Neural progenitor cell (in vitro differentiated cells): ENCODE data around the gene ESR2. TPM values are rescaled to one million over a fixed set of nuclear protein-coding genes. Genes with fewer than 3 reads are reported as not detected.

Experiments
- DNase-seq: peaks from one replicate; pipeline ENCODE4 v3.0.0-alpha.2; 2016; ENCODE audit warnings: low spot score
- H2AFZ ChIP-seq: fragments of 200-600 bp; sonication (generic); replicated peaks from 2 replicates; pipeline ENCODE4 v1.6.1; 2016; ENCODE audit warnings: antibody characterized with exemption
- H3F3A ChIP-seq: fragments of 200-600 bp; sonication (generic); 2 replicates; pipeline ENCODE4 v1.6.1; 2016; ENCODE audit warnings: antibody characterized with exemption, low read depth
- H3K27ac ChIP-seq: fragments of 200-600 bp; sonication (generic); 2 replicates; pipeline ENCODE4 v1.5.1; 2016; ENCODE audit warnings: mild to moderate bottlenecking
- H3K27me3 ChIP-seq: fragments of 200-600 bp; sonication (generic); 2 replicates; pipeline ENCODE4 v1.6.1; 2016; ENCODE audit warnings: mild to moderate bottlenecking, moderate library complexity
- H3K36me3 ChIP-seq: fragments of 200-600 bp; sonication (generic); 2 replicates; pipeline ENCODE4 v1.5.1; 2016
- H3K4me1 ChIP-seq: fragments of 200-600 bp; sonication (generic); 2 replicates; pipeline ENCODE4 v1.6.1; 2016; ENCODE audit warnings: mixed run types
- H3K4me2 ChIP-seq: fragments of 200-600 bp; sonication (generic); 2 replicates; pipeline ENCODE4 v1.6.1; 2016
- H3K4me3 ChIP-seq: fragments of 200-600 bp; sonication (generic); 2 replicates; pipeline ENCODE4 v1.5.1; 2016
- H3K79me2 ChIP-seq: fragments of 200-600 bp; sonication (generic); 2 replicates; pipeline ENCODE4 v1.6.1; 2016; ENCODE audit warnings: low read depth
- H3K9ac ChIP-seq: fragments of 200-600 bp; sonication (generic); 2 replicates; pipeline ENCODE4 v1.6.1; 2016
- H3K9me3 ChIP-seq: fragments of 200-600 bp; sonication (generic); 2 replicates; pipeline ENCODE4 v1.5.1; 2016; ENCODE audit warnings: low read depth
- H4K20me1 ChIP-seq: fragments of 200-600 bp; sonication (generic); 2 replicates; pipeline ENCODE4 v1.6.1; 2016; ENCODE audit warnings: low read depth
- H3K27ac Mint-ChIP-seq: 3 replicates; pipeline ENCODE4 v1.8.0; 2021; ENCODE audit warnings: mixed read lengths
- H3K27me3 Mint-ChIP-seq: 2 replicates; pipeline ENCODE4 v1.8.0; 2022; ENCODE audit warnings: low read depth, mild to moderate bottlenecking, inconsistent platforms, moderate library complexity, mixed read lengths; ENCODE audit not compliant: insufficient read depth
- H3K36me3 Mint-ChIP-seq: 3 replicates; pipeline ENCODE4 v1.8.0; 2021; ENCODE audit warnings: mixed read lengths
- H3K4me1 Mint-ChIP-seq: 3 replicates; pipeline ENCODE4 v1.8.0; 2021; ENCODE audit warnings: mixed read lengths
- H3K4me3 Mint-ChIP-seq: 3 replicates; pipeline ENCODE4 v1.8.0; 2021; ENCODE audit warnings: mild to moderate bottlenecking, moderate library complexity, mixed read lengths
- H3K9me3 Mint-ChIP-seq: 3 replicates; pipeline ENCODE4 v1.8.0; 2020; ENCODE audit warnings: mixed read lengths
- CTCF ChIP-seq: fragments of 200-600 bp; sonication (generic); IDR thresholded peaks from 2 replicates; pipeline ENCODE4 v1.5.1; 2017; ENCODE audit warnings: antibody characterized with exemption, mild to moderate bottlenecking
- EZH2 ChIP-seq: fragments of 200-600 bp; sonication (generic); IDR thresholded peaks from 2 replicates; pipeline ENCODE4 v1.6.1; 2017; ENCODE audit warnings: antibody characterized with exemption, mild to moderate bottlenecking, moderate library complexity
- EZH2phosphoT487 ChIP-seq: fragments of 200-600 bp; sonication (generic); IDR thresholded peaks from 2 replicates; pipeline ENCODE4 v1.6.1; 2017; ENCODE audit warnings: antibody characterized with exemption
- total RNA-seq: library from RNA; depleted of rRNA; stranded (reverse); fragments of >200 nt; gene quantifications from 2 replicates; pipeline ENCODE4 v1.2.3, GENCODE V29; 2015; ENCODE audit warnings: low replicate concordance

Gene ESR2
- total RNA-seq, 1 donor from 2014 or later = 0.21 TPM

GRCh38 chr14:64081174-64081746, 212.9 kb downstream of the ESR2 start:
- H3K36me3 ChIP-seq = peaks cover 14% of the 10 kb centered on the region
- Mint-ChIP-seq H3K27ac (no peak overlapping the region), H3K4me3 (no peak overlapping the region), H3K9me3 (no peaks in the 10 kb centered on the region), H3K4me1 (peaks cover 4% of the 10 kb centered on the region), H3K27me3 (peaks cover 2% of the 10 kb centered on the region), H3K36me3 (peaks cover 30% of the 10 kb centered on the region)
- no peak for DNase-seq
- H4K20me1 ChIP-seq = no peaks in the 10 kb centered on the region
- H3K79me2 ChIP-seq = no peaks in the 10 kb centered on the region
- no peaks in the 10 kb centered on the region for H3F3A ChIP-seq
- H3K4me3 ChIP-seq = no peak overlapping the region
- H3K4me2 ChIP-seq = no peak overlapping the region
- TF ChIP-seq EZH2 = no peak
- no peak for TF ChIP-seq EZH2phosphoT487
- no peak for TF ChIP-seq CTCF
- no peaks in the 10 kb centered on the region for H3K4me1 ChIP-seq
- no peak overlapping the region for H3K9ac ChIP-seq
- no peak overlapping the region for H3K27ac ChIP-seq
- H2AFZ ChIP-seq = no peak overlapping the region
- no peaks in the 10 kb centered on the region for H3K27me3 ChIP-seq
- no peaks in the 10 kb centered on the region for H3K9me3 ChIP-seq

GRCh38 chr14:64080452-64080851, 213.7 kb downstream of the ESR2 start:
- no peak for DNase-seq
- Histone ChIP-seq H3K9me3 (no peaks in the 10 kb centered on the region), H3K27me3 (no peaks in the 10 kb centered on the region), H3K4me1 (peaks cover 5% of the 10 kb centered on the region), H3K4me2 (no peak overlapping the region), H3K79me2 (no peaks in the 10 kb centered on the region), H2AFZ (no peak overlapping the region), H4K20me1 (no peaks in the 10 kb centered on the region), H3K4me3 (no peak overlapping the region), H3K36me3 (peaks cover 16% of the 10 kb centered on the region), H3K9ac (no peak overlapping the region), H3K27ac (no peak overlapping the region), H3F3A (no peaks in the 10 kb centered on the region)
- Mint-ChIP-seq H3K27ac (no peak overlapping the region), H3K36me3 (peaks cover 34% of the 10 kb centered on the region), H3K4me1 (peaks cover 4% of the 10 kb centered on the region), H3K9me3 (no peaks in the 10 kb centered on the region), H3K4me3 (no peak overlapping the region), H3K27me3 (peaks cover 2% of the 10 kb centered on the region)
- no peak for TF ChIP-seq EZH2
- no peak for TF ChIP-seq EZH2phosphoT487
- TF ChIP-seq CTCF = no peak

- H3K27ac ChIP-seq = peak overlapping the region; percentile 6
- no peaks in the 10 kb centered on the region for H3F3A ChIP-seq
- no peak overlapping the region for H2AFZ ChIP-seq
- H3K9ac ChIP-seq = no peak overlapping the region
- H3K27me3 Mint-ChIP-seq = peaks cover 2% of the 10 kb centered on the region
- H4K20me1 ChIP-seq = no peaks in the 10 kb centered on the region
- H3K4me3 ChIP-seq = no peak overlapping the region
- DNase-seq = no peak
- no peaks in the 10 kb centered on the region for H3K9me3 ChIP-seq
- H3K36me3 ChIP-seq = peaks cover 19% of the 10 kb centered on the region
- H3K4me1 ChIP-seq = peaks cover 15% of the 10 kb centered on the region
- no peaks in the 10 kb centered on the region for H3K9me3 Mint-ChIP-seq
- peaks cover 10% of the 10 kb centered on the region for H3K4me1 Mint-ChIP-seq
- peaks cover 40% of the 10 kb centered on the region for H3K36me3 Mint-ChIP-seq
- H3K27ac Mint-ChIP-seq = no peak overlapping the region
- peak overlapping the region; percentile 46 for H3K4me2 ChIP-seq
- H3K79me2 ChIP-seq = no peaks in the 10 kb centered on the region
- no peaks in the 10 kb centered on the region for H3K27me3 ChIP-seq
- H3K4me3 Mint-ChIP-seq = no peak overlapping the region
- TF ChIP-seq EZH2phosphoT487 (no peak), CTCF (no peak), EZH2 (no peak)
Observed at GRCh38 chr14:64075613-64076005, 218.6 kb downstream of the ESR2 start.
